Measurements from ENCODE around the gene ATRNL1.

DNA sequence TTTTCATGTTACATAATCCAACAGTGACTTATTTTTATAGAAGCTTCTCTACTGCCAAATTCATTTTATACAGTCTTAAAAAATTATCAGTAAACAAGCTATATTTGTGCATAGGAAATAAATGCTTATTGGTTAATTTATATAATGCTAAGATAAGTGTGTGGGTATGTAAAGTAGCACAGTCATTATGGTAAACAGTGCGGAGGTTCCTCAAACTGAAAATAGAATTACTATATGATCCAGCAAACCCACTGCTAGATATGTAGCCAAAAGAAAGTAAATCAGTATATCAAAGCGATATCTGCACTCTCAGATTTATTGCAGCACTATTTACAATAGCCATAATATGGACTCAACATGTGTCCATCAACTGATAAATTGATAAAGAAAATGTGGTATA lies 71.1 kb downstream of the ATRNL1 start:
- TF ChIP-seq, protein P1, sequence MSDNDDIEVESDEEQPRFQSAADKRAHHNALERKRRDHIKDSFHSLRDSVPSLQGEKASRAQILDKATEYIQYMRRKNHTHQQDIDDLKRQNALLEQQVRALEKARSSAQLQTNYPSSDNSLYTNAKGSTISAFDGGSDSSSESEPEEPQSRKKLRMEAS (IDR thresholded peaks at IDR 0.05): no peak
- TF ChIP-seq, protein P2, sequence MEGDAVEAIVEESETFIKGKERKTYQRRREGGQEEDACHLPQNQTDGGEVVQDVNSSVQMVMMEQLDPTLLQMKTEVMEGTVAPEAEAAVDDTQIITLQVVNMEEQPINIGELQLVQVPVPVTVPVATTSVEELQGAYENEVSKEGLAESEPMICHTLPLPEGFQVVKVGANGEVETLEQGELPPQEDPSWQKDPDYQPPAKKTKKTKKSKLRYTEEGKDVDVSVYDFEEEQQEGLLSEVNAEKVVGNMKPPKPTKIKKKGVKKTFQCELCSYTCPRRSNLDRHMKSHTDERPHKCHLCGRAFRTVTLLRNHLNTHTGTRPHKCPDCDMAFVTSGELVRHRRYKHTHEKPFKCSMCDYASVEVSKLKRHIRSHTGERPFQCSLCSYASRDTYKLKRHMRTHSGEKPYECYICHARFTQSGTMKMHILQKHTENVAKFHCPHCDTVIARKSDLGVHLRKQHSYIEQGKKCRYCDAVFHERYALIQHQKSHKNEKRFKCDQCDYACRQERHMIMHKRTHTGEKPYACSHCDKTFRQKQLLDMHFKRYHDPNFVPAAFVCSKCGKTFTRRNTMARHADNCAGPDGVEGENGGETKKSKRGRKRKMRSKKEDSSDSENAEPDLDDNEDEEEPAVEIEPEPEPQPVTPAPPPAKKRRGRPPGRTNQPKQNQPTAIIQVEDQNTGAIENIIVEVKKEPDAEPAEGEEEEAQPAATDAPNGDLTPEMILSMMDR (IDR thresholded peaks at IDR 0.05; ENCODE audit: low read depth, low read length, missing input control): no peak
- no peak for TF ChIP-seq REST (IDR thresholded peaks at IDR 0.05)
- TF ChIP-seq FOXA1 (IDR thresholded peaks at IDR 0.05): no peak
- no peak for TF ChIP-seq YY1 (IDR thresholded peaks at IDR 0.05)
- TF ChIP-seq ZBTB33 (IDR thresholded peaks at IDR 0.05): no peak
- no peak for TF ChIP-seq RXRA (IDR thresholded peaks at IDR 0.05)
- no peak for TF ChIP-seq ATF3 (IDR thresholded peaks at IDR 0.05)
- TF ChIP-seq TAF1 (conservative IDR thresholded peaks at IDR 0.05): no peak
- no peak for TF ChIP-seq RAD21 (IDR thresholded peaks at IDR 0.05)
- no peak for TF ChIP-seq JUND (IDR thresholded peaks at IDR 0.05)
- no peak for TF ChIP-seq EGR1 (IDR thresholded peaks at IDR 0.05; ENCODE audit: low read depth in 2 of 2)

All from liver (tissue), 3 donors.